Activated T-cell treated with anti-CD3 and anti-CD28 coated beads for 1 hour (primary cell): ENCODE data around the gene ATP6V1C2.
A peak's percentile ranks its signal among the peaks of the same experiment; 100 is the strongest.
"Not testable (repeated sequence)": the region's sequence is repeated elsewhere in the genome, so short reads cannot be mapped to it uniquely, and the experiment has no call there.

Source experiments
- DNase-seq: peaks from one replicate; pipeline ENCODE4 v3.0.0-alpha.2; 2020; ENCODE audit warnings: low read depth

ATP6V1C2 gene

GRCh38 chr2:10786240-10786982 is 65.0 kb downstream of the ATP6V1C2 start:
- no peak for DNase-seq

- DNase-seq, result no peak
Measured at GRCh38 chr2:10787176-10787968, 65.9 kb downstream of the ATP6V1C2 start.

GRCh38 chr2:10788855-10789254 is 67.4 kb downstream of the ATP6V1C2 start:
- no peak for DNase-seq

- DNase-seq, result no peak
Measured at GRCh38 chr2:10790228-10790973, 69.0 kb downstream of the ATP6V1C2 start.

GRCh38 chr2:10792001-10792634 is 70.7 kb downstream of the ATP6V1C2 start:
- DNase-seq, result no peak

- no peak for DNase-seq
Measured at GRCh38 chr2:10792660-10793400, 71.4 kb downstream of the ATP6V1C2 start.

GRCh38 chr2:10793816-10794215 is 72.4 kb downstream of the ATP6V1C2 start:
- no peak for DNase-seq

GRCh38 chr2:10794876-10795275 is 73.4 kb downstream of the ATP6V1C2 start:
- DNase-seq, result no peak

GRCh38 chr2:10795508-10796046 is 74.1 kb downstream of the ATP6V1C2 start:
- DNase-seq, result no peak

GRCh38 chr2:10796703-10797102 is 75.3 kb downstream of the ATP6V1C2 start:
- no peak for DNase-seq

- no peak for DNase-seq
Measured at GRCh38 chr2:10798783-10799182, 77.4 kb downstream of the ATP6V1C2 start.

- no peak for DNase-seq
Measured at GRCh38 chr2:10800163-10800562, 78.7 kb downstream of the ATP6V1C2 start.

- DNase-seq, result no peak
Measured at GRCh38 chr2:10802657-10803056, 81.2 kb downstream of the ATP6V1C2 start.

GRCh38 chr2:10805990-10806389 is 84.6 kb downstream of the ATP6V1C2 start:
- not testable (repeated sequence) for DNase-seq

GRCh38 chr2:10806543-10806942 is 85.1 kb downstream of the ATP6V1C2 start:
- no peak for DNase-seq

- DNase-seq, result no peak
Measured at GRCh38 chr2:10810202-10811161, 89.1 kb downstream of the ATP6V1C2 start.

GRCh38 chr2:10811517-10811916 is 90.1 kb downstream of the ATP6V1C2 start:
- no peak for DNase-seq

- peak; percentile 89 for DNase-seq
Measured at GRCh38 chr2:10812362-10813162, 91.1 kb downstream of the ATP6V1C2 start, which contains the start of gene PDIA6. Gene PDIA6, minus strand, starts transcription at chr2:10812785. Its CDS starts 89 bp downstream, at chr2:10812696.
